Neural crest cell (in vitro differentiated cells): ENCODE results near the gene STK17A. TPM values are rescaled to one million over a fixed set of nuclear protein-coding genes. Genes with fewer than 3 reads are reported as not detected.

Experiments used
- DNase-seq: peaks from one replicate; pipeline ENCODE4 v3.0.0; 2021; ENCODE audit warnings: low read depth, mixed read lengths, low spot score
- H3K27ac Mint-ChIP-seq: one replicate; pipeline ENCODE4 v1.8.0; 2021; ENCODE audit warnings: mild to moderate bottlenecking, mixed read lengths; ENCODE audit not compliant: unreplicated experiment
- H3K27me3 Mint-ChIP-seq: 2 replicates; pipeline ENCODE4 v1.8.0; 2021; ENCODE audit warnings: low read depth, mild to moderate bottlenecking, mixed read lengths
- H3K36me3 Mint-ChIP-seq: 2 replicates; pipeline ENCODE4 v1.8.0; 2021; ENCODE audit warnings: low read depth, mild to moderate bottlenecking, mixed read lengths
- H3K4me1 Mint-ChIP-seq: 2 replicates; pipeline ENCODE4 v1.8.0; 2021; ENCODE audit warnings: mixed read lengths
- H3K4me3 Mint-ChIP-seq: one replicate; pipeline ENCODE4 v1.8.0; 2021; ENCODE audit warnings: mild to moderate bottlenecking, mixed read lengths
- H3K9me3 Mint-ChIP-seq: 2 replicates; pipeline ENCODE4 v1.8.0; 2021; ENCODE audit warnings: mixed read lengths
- total RNA-seq: library from RNA; stranded (reverse); gene quantifications from 2 replicates; pipeline ENCODE4 v1.2.1, GENCODE V29; 2021
- TF ChIP-seq, protein P1 (sequence below): fragments of 200-600 bp; sonication (generic); conservative IDR thresholded peaks from 2 replicates; pipeline ENCODE4 v1.5.0; 2021; ENCODE audit warnings: antibody characterized with exemption, mild to moderate bottlenecking

STK17A gene
- total RNA-seq, 1 donor from 2014 or later, result 7.1 TPM

DNA sequence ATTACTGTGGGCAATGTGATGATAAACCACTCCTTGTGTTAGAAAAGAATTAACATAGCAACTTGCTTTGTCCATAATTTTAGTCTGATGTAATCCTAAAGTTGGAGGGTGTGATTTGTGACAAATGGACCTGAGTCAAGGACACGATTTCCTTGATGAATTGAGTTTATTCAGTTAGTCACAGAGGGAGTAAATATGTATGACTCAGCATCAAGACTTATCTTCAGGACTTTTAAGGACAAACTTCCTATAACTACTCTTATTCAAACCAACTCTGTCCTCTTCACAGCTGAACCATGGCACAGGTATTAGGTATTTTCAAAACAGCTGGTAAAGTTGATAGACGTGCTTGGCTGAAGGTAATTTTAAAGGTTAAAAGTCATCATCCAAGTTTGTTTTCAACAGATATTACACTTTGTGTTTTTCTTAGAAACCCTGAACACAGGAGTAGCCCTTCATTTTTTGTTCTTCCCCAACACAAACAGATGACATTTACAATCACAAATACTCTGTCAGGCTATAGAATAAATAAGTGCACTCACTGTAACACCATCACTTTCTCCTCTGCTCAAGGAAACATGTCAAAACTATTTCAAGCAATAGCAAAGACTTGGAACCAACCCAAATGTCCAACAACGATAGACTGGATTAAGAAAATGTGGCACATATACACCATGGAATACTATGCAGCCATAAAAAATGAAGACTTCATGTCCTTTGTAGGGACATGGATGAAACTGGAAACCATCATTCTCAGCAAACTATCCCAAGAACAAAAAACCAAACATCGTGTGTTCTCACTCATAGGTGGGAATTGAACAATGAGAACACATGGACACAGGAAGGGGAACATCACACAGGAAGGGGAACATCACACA, 91.9 kb downstream of the STK17A start:
- no peak overlapping the region for H3K4me3 Mint-ChIP-seq
- H3K27ac Mint-ChIP-seq, result no peak overlapping the region
- H3K27me3 Mint-ChIP-seq, result no peaks in the 10 kb centered on the region
- no peak for DNase-seq
- peaks cover 44% of the 10 kb centered on the region for H3K36me3 Mint-ChIP-seq
- H3K4me1 Mint-ChIP-seq, result no peaks in the 10 kb centered on the region
- peaks cover 30% of the 10 kb centered on the region for H3K9me3 Mint-ChIP-seq
- TF ChIP-seq, protein P1, sequence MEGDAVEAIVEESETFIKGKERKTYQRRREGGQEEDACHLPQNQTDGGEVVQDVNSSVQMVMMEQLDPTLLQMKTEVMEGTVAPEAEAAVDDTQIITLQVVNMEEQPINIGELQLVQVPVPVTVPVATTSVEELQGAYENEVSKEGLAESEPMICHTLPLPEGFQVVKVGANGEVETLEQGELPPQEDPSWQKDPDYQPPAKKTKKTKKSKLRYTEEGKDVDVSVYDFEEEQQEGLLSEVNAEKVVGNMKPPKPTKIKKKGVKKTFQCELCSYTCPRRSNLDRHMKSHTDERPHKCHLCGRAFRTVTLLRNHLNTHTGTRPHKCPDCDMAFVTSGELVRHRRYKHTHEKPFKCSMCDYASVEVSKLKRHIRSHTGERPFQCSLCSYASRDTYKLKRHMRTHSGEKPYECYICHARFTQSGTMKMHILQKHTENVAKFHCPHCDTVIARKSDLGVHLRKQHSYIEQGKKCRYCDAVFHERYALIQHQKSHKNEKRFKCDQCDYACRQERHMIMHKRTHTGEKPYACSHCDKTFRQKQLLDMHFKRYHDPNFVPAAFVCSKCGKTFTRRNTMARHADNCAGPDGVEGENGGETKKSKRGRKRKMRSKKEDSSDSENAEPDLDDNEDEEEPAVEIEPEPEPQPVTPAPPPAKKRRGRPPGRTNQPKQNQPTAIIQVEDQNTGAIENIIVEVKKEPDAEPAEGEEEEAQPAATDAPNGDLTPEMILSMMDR, result no peak

Other genes starting within 250 kb of the STK17A start
- 102 and 116 TPM in 2 replicates for gene COA1, start 146.4 kb downstream of the STK17A start, total RNA-seq
- gene BLVRA, start 175.6 kb downstream of the STK17A start, total RNA-seq, result 31.3 and 31.6 TPM in 2 replicates